MCF 10A (cell line): ENCODE data around the gene TOP1. TPM values are rescaled to one million over a fixed set of nuclear protein-coding genes. Genes with fewer than 3 reads are reported as not detected.

Experiments used
- BruUV-seq: library from RNA; stranded (reverse); fragments of 400-500 nt; replicated peaks from 2 replicates; lab custom pipeline; 2021; lab: Mats Ljungman, UMichigan
- CTCF ChIA-PET: fragments of 300-600 bp; sonication (Branson Sonifier 250); formaldehyde crosslinking; extraction: SDS; loops from one replicate; lab custom pipeline; 2021; ENCODE audit warnings: antibody characterized with exemption, inconsistent platforms; lab: Yijun Ruan, JAX
- POLR2A ChIA-PET: fragments of 300-600, 350-650 bp; sonication (Branson Sonifier 250); formaldehyde crosslinking; extraction: SDS; loops from one replicate; lab custom pipeline; 2020; ENCODE audit warnings: antibody characterized with exemption, inconsistent platforms; lab: Yijun Ruan, JAX
- DNase-seq: peaks from one replicate; pipeline ENCODE4 v3.0.0-alpha.2; 2018; ENCODE audit not compliant: unreplicated experiment
- H3K27ac Mint-ChIP-seq: one replicate; pipeline ENCODE4 v1.8.0; 2022; ENCODE audit warnings: mild to moderate bottlenecking, low read depth, mixed read lengths; ENCODE audit not compliant: unreplicated experiment
- H3K27me3 Mint-ChIP-seq: one replicate; pipeline ENCODE4 v1.8.0; 2022; ENCODE audit warnings: mixed read lengths; ENCODE audit not compliant: insufficient read depth, unreplicated experiment
- H3K36me3 Mint-ChIP-seq: one replicate; pipeline ENCODE4 v1.8.0; 2022; ENCODE audit warnings: mild to moderate bottlenecking, moderate library complexity, mixed read lengths; ENCODE audit not compliant: insufficient read depth, unreplicated experiment
- H3K4me1 Mint-ChIP-seq: one replicate; pipeline ENCODE4 v1.8.0; 2022; ENCODE audit warnings: mixed read lengths; ENCODE audit not compliant: insufficient read depth, unreplicated experiment
- H3K4me3 Mint-ChIP-seq: one replicate; pipeline ENCODE4 v1.8.0; 2022; ENCODE audit warnings: mild to moderate bottlenecking, moderate library complexity, mixed read lengths; ENCODE audit not compliant: unreplicated experiment
- H3K9me3 Mint-ChIP-seq: one replicate; pipeline ENCODE4 v1.8.0; 2022; ENCODE audit warnings: mixed read lengths; ENCODE audit not compliant: unreplicated experiment
- intact Hi-C: fragments of 100-400 bp; cut with micrococcal nuclease; formaldehyde crosslinking; loops from 2 replicates; pipeline ENCODE4 v1.14.1; 2022
- total RNA-seq: library from RNA; stranded (reverse); gene quantifications from 2 replicates; pipeline ENCODE4 v1.2.3, GENCODE V29; 2022
- TF ChIP-seq, protein P1 (sequence below): fragments of 200-600 bp; IDR thresholded peaks from one replicate; pipeline ENCODE4 v1.8.0; 2022; ENCODE audit warnings: antibody characterized with exemption, mild to moderate bottlenecking; ENCODE audit not compliant: unreplicated experiment

TOP1 gene
- total RNA-seq, 1 experiment from 2014 or later = 174 TPM

DNA sequence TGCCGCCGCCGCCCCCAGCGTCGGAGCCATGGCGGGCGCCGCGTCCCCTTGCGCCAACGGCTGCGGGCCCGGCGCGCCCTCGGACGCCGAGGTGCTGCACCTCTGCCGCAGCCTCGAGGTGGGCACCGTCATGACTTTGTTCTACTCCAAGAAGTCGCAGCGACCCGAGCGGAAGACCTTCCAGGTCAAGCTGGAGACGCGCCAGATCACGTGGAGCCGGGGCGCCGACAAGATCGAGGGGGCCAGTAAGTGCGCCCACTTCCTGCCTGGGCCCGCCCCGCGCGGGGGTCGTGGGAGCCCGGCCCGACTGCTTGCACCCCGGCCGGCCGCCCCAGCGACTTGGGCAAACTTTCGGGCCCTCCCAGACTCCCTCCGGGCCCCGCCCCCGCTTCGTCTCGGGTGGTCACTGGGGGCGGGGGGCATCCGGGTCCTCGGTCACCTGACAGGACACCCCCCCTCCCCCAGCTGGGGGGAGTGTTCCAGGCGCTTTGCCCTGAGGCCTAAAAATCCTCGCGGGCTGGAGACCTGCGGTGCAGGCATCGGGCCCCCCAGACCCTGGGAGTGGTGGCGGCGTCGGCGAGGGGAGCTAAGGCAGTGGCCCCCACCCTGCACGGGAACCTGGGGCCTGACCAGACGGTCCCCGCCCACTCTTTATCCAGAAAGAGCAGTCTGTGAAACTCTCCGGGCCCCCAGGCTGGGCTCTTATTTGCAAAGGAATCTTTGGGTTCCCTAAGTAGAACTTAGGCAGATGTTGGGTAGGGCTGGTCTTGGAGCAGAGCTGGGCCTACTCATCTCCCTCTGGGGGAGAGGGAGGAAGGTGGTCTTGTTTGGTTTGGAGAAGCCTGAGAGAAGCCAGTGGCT, 109.2 kb downstream of the TOP1 start:
- no peaks in the 10 kb centered on the region for H3K9me3 Mint-ChIP-seq
- no TSS peak for BruUV-seq
- H3K36me3 Mint-ChIP-seq = peaks cover 6% of the 10 kb centered on the region
- POLR2A ChIA-PET = interaction anchor here (0.5 to 7.4 kb wide), 17 partner anchors 10 to 273 kb away, joined by 3 to 65 read pairs (median 4); partner anchors contain the start of genes LPIN3 and ZHX3
- DNase-seq = peak; percentile 37
- peak overlapping the region; percentile 79 for H3K4me3 Mint-ChIP-seq
- TF ChIP-seq, protein P1, sequence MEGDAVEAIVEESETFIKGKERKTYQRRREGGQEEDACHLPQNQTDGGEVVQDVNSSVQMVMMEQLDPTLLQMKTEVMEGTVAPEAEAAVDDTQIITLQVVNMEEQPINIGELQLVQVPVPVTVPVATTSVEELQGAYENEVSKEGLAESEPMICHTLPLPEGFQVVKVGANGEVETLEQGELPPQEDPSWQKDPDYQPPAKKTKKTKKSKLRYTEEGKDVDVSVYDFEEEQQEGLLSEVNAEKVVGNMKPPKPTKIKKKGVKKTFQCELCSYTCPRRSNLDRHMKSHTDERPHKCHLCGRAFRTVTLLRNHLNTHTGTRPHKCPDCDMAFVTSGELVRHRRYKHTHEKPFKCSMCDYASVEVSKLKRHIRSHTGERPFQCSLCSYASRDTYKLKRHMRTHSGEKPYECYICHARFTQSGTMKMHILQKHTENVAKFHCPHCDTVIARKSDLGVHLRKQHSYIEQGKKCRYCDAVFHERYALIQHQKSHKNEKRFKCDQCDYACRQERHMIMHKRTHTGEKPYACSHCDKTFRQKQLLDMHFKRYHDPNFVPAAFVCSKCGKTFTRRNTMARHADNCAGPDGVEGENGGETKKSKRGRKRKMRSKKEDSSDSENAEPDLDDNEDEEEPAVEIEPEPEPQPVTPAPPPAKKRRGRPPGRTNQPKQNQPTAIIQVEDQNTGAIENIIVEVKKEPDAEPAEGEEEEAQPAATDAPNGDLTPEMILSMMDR = no peak
- CTCF ChIA-PET = interaction anchor here (0.6 to 8.2 kb wide), 13 partner anchors 20 to 207 kb away, joined by 3 to 110 read pairs (median 4); partner anchors contain the start of gene LPIN3
- peak overlapping the region; percentile 42 for H3K27ac Mint-ChIP-seq
- H3K27me3 Mint-ChIP-seq = no peaks in the 10 kb centered on the region
- peaks cover 67% of the 10 kb centered on the region for H3K4me1 Mint-ChIP-seq
- intact Hi-C loops = loop anchor here (1.0 to 10.0 kb wide), 3 partner anchors 94 to 274 kb away; partner anchors contain the start of gene ZHX3

GRCh38 chr20:41138475-41139226, 110.0 kb downstream of the TOP1 start:
- Mint-ChIP-seq H3K4me3 (peak overlapping the region; percentile 79), H3K4me1 (peaks cover 70% of the 10 kb centered on the region), H3K36me3 (peaks cover under 1% of the 10 kb centered on the region), H3K9me3 (no peaks in the 10 kb centered on the region), H3K27ac (peak overlapping the region; percentile 42), H3K27me3 (no peaks in the 10 kb centered on the region)
- ChIA-PET CTCF (interaction anchor here (0.6 to 8.2 kb wide), 11 partner anchors 14 to 206 kb away, joined by 3 to 110 read pairs (median 4); partner anchors contain the start of gene LPIN3), POLR2A (interaction anchor here (0.5 to 7.4 kb wide), 14 partner anchors 9 to 204 kb away, joined by 3 to 65 read pairs (median 4); partner anchors contain the start of genes LPIN3 and ZHX3)
- DNase-seq = no peak
- TF ChIP-seq, protein P1 = no peak
- BruUV-seq = no TSS peak
- intact Hi-C loops = loop anchor here (5.0 to 10.0 kb wide), 2 partner anchors 176 to 274 kb away; partner anchors contain the start of gene ZHX3

- TF ChIP-seq, protein P1 = no peak
- peak overlapping the region; percentile 79 for H3K4me3 Mint-ChIP-seq
- DNase-seq = no peak
- POLR2A ChIA-PET = interaction anchor here (0.6 to 7.4 kb wide), 6 partner anchors 8 to 200 kb away, joined by 3 to 65 read pairs (median 10); partner anchors contain the start of gene LPIN3
- no peaks in the 10 kb centered on the region for H3K27me3 Mint-ChIP-seq
- H3K36me3 Mint-ChIP-seq = no peaks in the 10 kb centered on the region
- no peaks in the 10 kb centered on the region for H3K9me3 Mint-ChIP-seq
- peak overlapping the region; percentile 42 for H3K27ac Mint-ChIP-seq
- CTCF ChIA-PET = interaction anchor here (0.6 to 8.2 kb wide), 9 partner anchors 14 to 1873 kb away, joined by 3 to 110 read pairs (median 4); partner anchors contain the start of gene LPIN3
- intact Hi-C loops = loop anchor here (5.0 to 10.0 kb wide), 2 partner anchors 175 to 273 kb away; partner anchors contain the start of gene ZHX3
- BruUV-seq = TSS peak; percentile 23
- H3K4me1 Mint-ChIP-seq = peaks cover 66% of the 10 kb centered on the region
These were observed 110.8 kb downstream of the TOP1 start for GRCh38 chr20:41139227-41140093.
